ENCODE measurements around the gene AFF3.

AFF3 gene

GRCh38 chr2:100041385-100041784 lies 101.0 kb downstream of the AFF3 start:
- DNase-seq (ENCODE audit: low read depth), result no peak
- TF ChIP-seq CTCF (IDR thresholded peaks at IDR 0.05; ENCODE audit: insufficient read depth, low read depth, low read length, missing control alignments), result no peak
- H3K4me3 ChIP-seq (ENCODE audit: low read depth, low read length), result no peak overlapping the region

GRCh38 chr2:100040906-100041305 lies 101.5 kb downstream of the AFF3 start:
- no peak for TF ChIP-seq CTCF (IDR thresholded peaks at IDR 0.05; ENCODE audit: insufficient read depth, low read depth, low read length, missing control alignments)
- no peak for DNase-seq (ENCODE audit: low read depth)

GRCh38 chr2:100039291-100039980 lies 103.0 kb downstream of the AFF3 start:
- DNase-seq (ENCODE audit: low read depth), result no peak
- H3K4me3 ChIP-seq (ENCODE audit: low read depth, low read length), result no peak overlapping the region
- no peak for TF ChIP-seq CTCF (IDR thresholded peaks at IDR 0.05; ENCODE audit: insufficient read depth, low read depth, low read length, missing control alignments)

More at GRCh38 chr2:100040906-100041305, 101.5 kb downstream of the AFF3 start:
- H3K4me3 ChIP-seq (ENCODE audit: low read depth, low read length), result no peak overlapping the region

- DNase-seq (ENCODE audit: low read depth), result no peak
- no peak overlapping the region for H3K4me3 ChIP-seq (ENCODE audit: low read depth, low read length)
- TF ChIP-seq CTCF (IDR thresholded peaks at IDR 0.05; ENCODE audit: insufficient read depth, low read depth, low read length, missing control alignments), result no peak
These were observed 104.4 kb downstream of the AFF3 start for GRCh38 chr2:100038011-100038410.

GRCh38 chr2:100036793-100037192 lies 105.6 kb downstream of the AFF3 start:
- no peak for DNase-seq (ENCODE audit: low read depth)
- TF ChIP-seq CTCF (IDR thresholded peaks at IDR 0.05; ENCODE audit: insufficient read depth, low read depth, low read length, missing control alignments), result no peak

GRCh38 chr2:100036026-100036425 lies 106.4 kb downstream of the AFF3 start:
- DNase-seq (ENCODE audit: low read depth), result no peak
- no peak overlapping the region for H3K4me3 ChIP-seq (ENCODE audit: low read depth, low read length)
- TF ChIP-seq CTCF (IDR thresholded peaks at IDR 0.05; ENCODE audit: insufficient read depth, low read depth, low read length, missing control alignments), result no peak

More at GRCh38 chr2:100036793-100037192, 105.6 kb downstream of the AFF3 start:
- H3K4me3 ChIP-seq (ENCODE audit: low read depth, low read length), result no peak overlapping the region

GRCh38 chr2:100034431-100034830 lies 108.0 kb downstream of the AFF3 start:
- no peak for DNase-seq (ENCODE audit: low read depth)
- no peak overlapping the region for H3K4me3 ChIP-seq (ENCODE audit: low read depth, low read length)
- TF ChIP-seq CTCF (IDR thresholded peaks at IDR 0.05; ENCODE audit: insufficient read depth, low read depth, low read length, missing control alignments), result no peak

Measured in GM12865 (cell line).